Neuronal stem cell (in vitro differentiated cells): ENCODE data around the gene TH.

ENCODE experiments used
- DNase-seq: peaks from one replicate; pipeline ENCODE4 v3.0.0-alpha.2; 2013; ENCODE audit warnings: low spot score
- H2AFZ ChIP-seq: one replicate; pipeline ENCODE4 v1.6.1; 2013; ENCODE audit warnings: mild to moderate bottlenecking, low read length, inconsistent platforms
- H2AK5ac ChIP-seq: 2 replicates; pipeline ENCODE4 v1.6.1; 2013; ENCODE audit warnings: low read depth, mild to moderate bottlenecking, inconsistent platforms, low read length, moderate library complexity, mixed read lengths
- H2BK120ac ChIP-seq: 2 replicates; pipeline ENCODE4 v1.6.1; 2013; ENCODE audit warnings: low read depth, mild to moderate bottlenecking, inconsistent platforms, low read length, moderate library complexity, mixed read lengths
- H2BK12ac ChIP-seq: one replicate; pipeline ENCODE4 v1.6.1; 2013; ENCODE audit warnings: low read length, inconsistent platforms
- H2BK15ac ChIP-seq: 2 replicates; pipeline ENCODE4 v1.6.1; 2013; ENCODE audit warnings: mild to moderate bottlenecking, low read length, inconsistent platforms, mixed read lengths
- H2BK5ac ChIP-seq: one replicate; pipeline ENCODE4 v1.6.1; 2013; ENCODE audit warnings: inconsistent platforms, mild to moderate bottlenecking, low read length, moderate library complexity
- H3K14ac ChIP-seq: one replicate; pipeline ENCODE4 v1.6.1; 2013; ENCODE audit warnings: low read length, inconsistent platforms
- H3K18ac ChIP-seq: 2 replicates; pipeline ENCODE4 v1.6.1; 2013; ENCODE audit warnings: low read length, inconsistent platforms
- H3K23ac ChIP-seq: 2 replicates; pipeline ENCODE4 v1.6.1; 2013; ENCODE audit warnings: low read depth, mild to moderate bottlenecking, mixed read lengths, low read length, inconsistent platforms; ENCODE audit not compliant: poor library complexity
- H3K27ac ChIP-seq: replicated peaks from 3 replicates; pipeline ENCODE4 v1.5.1; 2013; ENCODE audit warnings: low read length, inconsistent platforms
- H3K27me3 ChIP-seq, 3 experiments: 2 replicates each; pipeline ENCODE4 v1.6.1; 2013; ENCODE audit warnings: low read length in 3 of 3, mild to moderate bottlenecking in 2 of 3, inconsistent platforms in 1 of 3, low read depth in 1 of 3, mixed read lengths in 1 of 3, moderate library complexity in 1 of 3; ENCODE audit not compliant: control insufficient read depth in 3 of 3, insufficient read depth in 3 of 3
- H3K36me3 ChIP-seq, 2 donors: replicated peaks in 1 of 2; 2 replicates each; pipeline ENCODE4 v1.6.1; 2013; ENCODE audit warnings: low read length in 2 of 2; ENCODE audit not compliant: control insufficient read depth in 2 of 2, insufficient read depth in 2 of 2
- H3K4ac ChIP-seq: 2 replicates; pipeline ENCODE4 v1.6.1; 2013; ENCODE audit warnings: inconsistent platforms, mild to moderate bottlenecking, low read length, moderate library complexity
- H3K4me1 ChIP-seq, 2 donors: 1 replicate in 1 of 2; 2 replicates in 1 of 2; pipeline ENCODE4 v1.6.1; 2013; ENCODE audit warnings: low read length in 2 of 2, low read depth in 1 of 2; ENCODE audit not compliant: control insufficient read depth in 2 of 2, insufficient read depth in 1 of 2
- H3K4me2 ChIP-seq: one replicate; pipeline ENCODE4 v1.6.1; 2013; ENCODE audit warnings: mild to moderate bottlenecking, low read length, inconsistent platforms; ENCODE audit not compliant: insufficient read depth, poor library complexity, severe bottlenecking
- H3K4me3 ChIP-seq, 2 donors: 2 replicates each; pipeline ENCODE4 v1.5.1; 2013; ENCODE audit warnings: low read length in 2 of 2, mild to moderate bottlenecking in 2 of 2, inconsistent platforms in 1 of 2, moderate library complexity in 1 of 2
- H3K79me1 ChIP-seq: one replicate; pipeline ENCODE4 v1.6.1; 2013; ENCODE audit warnings: low read depth, mild to moderate bottlenecking, inconsistent platforms, low read length, moderate library complexity
- H3K9ac ChIP-seq: one replicate; pipeline ENCODE4 v1.6.1; 2013; ENCODE audit warnings: mild to moderate bottlenecking, low read depth, low read length, inconsistent platforms; ENCODE audit not compliant: poor library complexity
- H3K9me3 ChIP-seq, 2 donors: replicated peaks in 1 of 2; 2 replicates each; pipeline versions ENCODE3 to v1.6.1; 2013; ENCODE audit warnings: low read length in 2 of 2, mild to moderate bottlenecking in 2 of 2, inconsistent platforms in 1 of 2, low read depth in 1 of 2, mixed read lengths in 1 of 2, moderate library complexity in 1 of 2; ENCODE audit not compliant: control insufficient read depth in 2 of 2, insufficient read depth in 1 of 2
- H4K8ac ChIP-seq: one replicate; pipeline ENCODE4 v1.6.1; 2013; ENCODE audit warnings: low read depth, mild to moderate bottlenecking, inconsistent platforms, low read length, moderate library complexity
- H4K91ac ChIP-seq: one replicate; pipeline ENCODE4 v1.6.1; 2013; ENCODE audit warnings: low read length, low read depth, mild to moderate bottlenecking, inconsistent platforms; ENCODE audit not compliant: poor library complexity
- WGBS, 2 donors: extraction: QIAGEN DNeasy Blood & Tissue Kit; methylation state at CpG; one replicate each; pipeline ENCODE4 v1.1.7; 2013; ENCODE audit warnings: missing lambda C conversion rate in 2 of 2, mixed read lengths in 1 of 2; ENCODE audit not compliant: insufficient read length in 2 of 2, insufficient replicate concordance in 1 of 2; ENCODE audit errors: extremely low coverage in 2 of 2; 5-methylcytosine and 5-hydroxymethylcytosine counted together

Gene TH

GRCh38 chr11:2167141-2168045, 4.2 kb downstream of the TH start:
- no peak for DNase-seq
- no peak overlapping the region for H3K4me2 ChIP-seq
- H2BK12ac ChIP-seq = peak overlapping the region; percentile 84
- H2BK120ac ChIP-seq = peak overlapping the region; percentile 89
- no peak overlapping the region for H3K4me3 ChIP-seq
- peaks cover 0 to 8% (median 0%) of the 10 kb centered on the region in 3 experiments for H3K27me3 ChIP-seq
- no peaks in the 10 kb centered on the region for H3K9me3 ChIP-seq
- H3K36me3 ChIP-seq = no peaks in the 10 kb centered on the region
- H4K91ac ChIP-seq = peak overlapping the region; percentile 12
- WGBS, 2 donors = no CpG with 5 or more reads among the region's 31 CpGs
- no peak overlapping the region for H4K8ac ChIP-seq
- H2AK5ac ChIP-seq = peak overlapping the region; percentile 99
- no peak overlapping the region for H3K9ac ChIP-seq
- H3K23ac ChIP-seq = peak overlapping the region; percentile 73
- H3K4ac ChIP-seq = peak overlapping the region; percentile 95
- H3K4me1 ChIP-seq = peaks cover 0 to 12% of the 10 kb centered on the region in 2 donors
- H2BK5ac ChIP-seq = peak overlapping the region; percentile 82
- H3K27ac ChIP-seq = no peak overlapping the region
- H3K14ac ChIP-seq = peak overlapping the region; percentile 71
- H2BK15ac ChIP-seq = peak overlapping the region; percentile 14
- peak overlapping the region; percentile 90 for H3K18ac ChIP-seq
- peaks cover 3% of the 10 kb centered on the region for H3K79me1 ChIP-seq
- H2AFZ ChIP-seq = no peak overlapping the region

- peak overlapping the region; percentile 99 for H3K14ac ChIP-seq
- no peak overlapping the region for H2AFZ ChIP-seq
- H2AK5ac ChIP-seq = peak overlapping the region; percentile 100
- no peak overlapping the region for H3K9ac ChIP-seq
- no peak overlapping the region for H3K27ac ChIP-seq
- no peak overlapping the region for H2BK5ac ChIP-seq
- H2BK12ac ChIP-seq = no peak overlapping the region
- H3K4me1 ChIP-seq = peaks cover 0 to 9% of the 10 kb centered on the region in 2 donors
- no peak overlapping the region for H3K4me2 ChIP-seq
- WGBS, 2 donors = no CpG with 5 or more reads among the region's 70 CpGs
- peak overlapping the region; percentile 100 for H2BK15ac ChIP-seq
- peak overlapping the region; percentile 97 for H4K8ac ChIP-seq
- peak overlapping the region; percentile 93 for H3K4ac ChIP-seq
- H3K79me1 ChIP-seq = peaks cover 3% of the 10 kb centered on the region
- peak overlapping the region; percentile 91 for H2BK120ac ChIP-seq
- peak overlapping the region; percentile 60 for H3K23ac ChIP-seq
- H3K9me3 ChIP-seq = no peaks in the 10 kb centered on the region
- H3K4me3 ChIP-seq = no peak overlapping the region
- no peak for DNase-seq
- H3K27me3 ChIP-seq = peaks cover 0 to 8% (median 0%) of the 10 kb centered on the region in 3 experiments
- no peaks in the 10 kb centered on the region for H3K36me3 ChIP-seq
- no peak overlapping the region for H4K91ac ChIP-seq
- H3K18ac ChIP-seq = peak overlapping the region; percentile 90
Observed at GRCh38 chr11:2166091-2166851, 5.3 kb downstream of the TH start.

GRCh38 chr11:2165571-2165970, 6.0 kb downstream of the TH start:
- Histone ChIP-seq H2BK120ac (peak overlapping the region; percentile 91), H2BK5ac (peak overlapping the region; percentile 85), H3K4me2 (no peak overlapping the region), H2AK5ac (peak overlapping the region; percentile 100), H3K4me3 (no peak overlapping the region), H3K23ac (peak overlapping the region; percentile 60), H3K18ac (peak overlapping the region; percentile 24), H2BK15ac (peak overlapping the region; percentile 100), H3K9me3 (no peaks in the 10 kb centered on the region), H3K27me3 (peaks cover 0 to 8% (median 0%) of the 10 kb centered on the region in 3 experiments), H3K79me1 (peaks cover 3% of the 10 kb centered on the region), H4K8ac (no peak overlapping the region), H3K14ac (peak overlapping the region; percentile 98), H2BK12ac (peak overlapping the region; percentile 90), H4K91ac (no peak overlapping the region), H3K4ac (peak overlapping the region; percentile 99), H3K4me1 (peaks cover 0 to 9% of the 10 kb centered on the region in 2 donors), H3K27ac (no peak overlapping the region), H3K9ac (no peak overlapping the region), H3K36me3 (no peaks in the 10 kb centered on the region), H2AFZ (no peak overlapping the region)
- DNase-seq = no peak
- WGBS, 2 donors = no CpG with 5 or more reads among the region's 13 CpGs
